ENCODE results near the gene PGA3.
"Not testable (repeated sequence)": the region's sequence is repeated elsewhere in the genome, so short reads cannot be mapped to it uniquely, and the experiment has no call there.

PGA3 gene

GRCh38 chr11:61211327-61211952 lies 8.1 kb downstream of the PGA3 start:
- not testable (repeated sequence) for DNase-seq

- DNase-seq = not testable (repeated sequence)
Measured at GRCh38 chr11:61212202-61212601, 8.9 kb downstream of the PGA3 start.

GRCh38 chr11:61213711-61214324 lies 10.5 kb downstream of the PGA3 start:
- DNase-seq = not testable (repeated sequence)

GRCh38 chr11:61218306-61218705 lies 15.0 kb downstream of the PGA3 start:
- not testable (repeated sequence) for DNase-seq

GRCh38 chr11:61219016-61219415 lies 15.7 kb downstream of the PGA3 start:
- not testable (repeated sequence) for DNase-seq

- DNase-seq = not testable (repeated sequence)
Measured at GRCh38 chr11:61222047-61222446, 18.7 kb downstream of the PGA3 start, which contains the start of gene PGA4. Gene PGA4, plus strand, starts transcription at chr11:61222347. Its CDS starts 54 bp downstream, at chr11:61222401.

GRCh38 chr11:61222692-61223091 lies 19.4 kb downstream of the PGA3 start:
- DNase-seq = not testable (repeated sequence)

GRCh38 chr11:61226457-61227137 lies 23.3 kb downstream of the PGA3 start:
- not testable (repeated sequence) for DNase-seq

GRCh38 chr11:61229458-61229857 lies 26.1 kb downstream of the PGA3 start:
- DNase-seq = not testable (repeated sequence)

GRCh38 chr11:61231033-61231432 lies 27.7 kb downstream of the PGA3 start:
- not testable (repeated sequence) for DNase-seq

GRCh38 chr11:61231585-61231984 lies 28.3 kb downstream of the PGA3 start:
- DNase-seq = not testable (repeated sequence)

- DNase-seq = not testable (repeated sequence)
Measured at GRCh38 chr11:61232548-61233145, 29.3 kb downstream of the PGA3 start.

- not testable (repeated sequence) for DNase-seq
Measured at GRCh38 chr11:61237130-61237529, 33.8 kb downstream of the PGA3 start.

- not testable (repeated sequence) for DNase-seq
Measured at GRCh38 chr11:61240288-61240687, 37.0 kb downstream of the PGA3 start.

GRCh38 chr11:61240875-61241274 lies 37.6 kb downstream of the PGA3 start, which contains the start of gene PGA5:
Gene PGA5, plus strand, starts transcription at chr11:61241175. Its CDS starts 52 bp downstream, at chr11:61241227.
- not testable (repeated sequence) for DNase-seq

- DNase-seq = not testable (repeated sequence)
Measured at GRCh38 chr11:61241526-61241925, 38.2 kb downstream of the PGA3 start.

GRCh38 chr11:61245284-61245964 lies 42.1 kb downstream of the PGA3 start:
- not testable (repeated sequence) for DNase-seq

- not testable (repeated sequence) for DNase-seq
Measured at GRCh38 chr11:61248071-61248470, 44.8 kb downstream of the PGA3 start.

GRCh38 chr11:61249201-61249600 lies 45.9 kb downstream of the PGA3 start:
- not testable (repeated sequence) for DNase-seq

- not testable (repeated sequence) for DNase-seq
Measured at GRCh38 chr11:61250796-61251765, 47.8 kb downstream of the PGA3 start.

GRCh38 chr11:61252332-61252731 lies 49.0 kb downstream of the PGA3 start:
- DNase-seq = not testable (repeated sequence)
